Astrocyte (in vitro differentiated cells and primary cell): ENCODE data around the gene BLACAT1. TPM values are rescaled to one million over a fixed set of nuclear protein-coding genes. Genes with fewer than 3 reads are reported as not detected.

ENCODE experiments used
- DNase-seq: peaks from one replicate; pipeline ENCODE4 v3.0.0-alpha.2; 2010; ENCODE audit warnings: low read depth
- FAIRE-seq: peaks from 2 replicates; lab custom pipeline; 2011; peaks lifted over from hg19 to GRCh38; lab: Jason Lieb, UNC
- H2AFZ ChIP-seq: 2 replicates; pipeline ENCODE4 v1.6.0; 2012; ENCODE audit warnings: low read depth, low read length, inconsistent platforms
- H3K27ac ChIP-seq: 2 replicates; pipeline ENCODE4 v1.5.1; 2011; ENCODE audit warnings: low read depth, low read length, inconsistent platforms
- H3K27me3 ChIP-seq: 2 replicates; pipeline ENCODE4 v1.6.0; 2011; ENCODE audit warnings: low read length, inconsistent platforms; ENCODE audit not compliant: insufficient read depth
- H3K36me3 ChIP-seq: 2 replicates; pipeline ENCODE4 v1.5.1; 2011; ENCODE audit warnings: low read length, inconsistent platforms; ENCODE audit not compliant: insufficient read depth
- H3K4me1 ChIP-seq: 2 replicates; pipeline ENCODE4 v1.5.1; 2011; ENCODE audit warnings: low read length, inconsistent platforms; ENCODE audit not compliant: insufficient read depth
- H3K4me2 ChIP-seq: 2 replicates; pipeline ENCODE4 v1.6.0; 2012; ENCODE audit warnings: low read length, inconsistent platforms
- H3K4me3 ChIP-seq: 2 replicates; pipeline ENCODE4 v1.5.1; 2011; ENCODE audit warnings: low read depth, mild to moderate bottlenecking, low read length, inconsistent platforms; ENCODE audit not compliant: insufficient read depth
- H3K79me2 ChIP-seq: 2 replicates; pipeline ENCODE4 v1.6.0; 2012; ENCODE audit warnings: mild to moderate bottlenecking, low read length, inconsistent platforms; ENCODE audit not compliant: insufficient read depth
- H3K9ac ChIP-seq: 2 replicates; pipeline ENCODE4 v1.6.0; 2012; ENCODE audit warnings: mild to moderate bottlenecking, low read length, inconsistent platforms
- H3K9me3 ChIP-seq: 2 replicates; pipeline ENCODE4 v1.5.1; 2012; ENCODE audit warnings: low read depth, mild to moderate bottlenecking, low read length, inconsistent platforms; ENCODE audit not compliant: insufficient read depth
- H4K20me1 ChIP-seq: 2 replicates; pipeline ENCODE4 v1.6.0; 2012; ENCODE audit warnings: low read length, inconsistent platforms; ENCODE audit not compliant: insufficient read depth
- H3K27ac Mint-ChIP-seq: one replicate; pipeline ENCODE4 v1.8.0; 2021; ENCODE audit warnings: mild to moderate bottlenecking, mixed read lengths; ENCODE audit not compliant: unreplicated experiment
- H3K27me3 Mint-ChIP-seq: one replicate; pipeline ENCODE4 v1.8.0; 2021; ENCODE audit warnings: low read depth, mixed read lengths; ENCODE audit not compliant: unreplicated experiment
- H3K36me3 Mint-ChIP-seq: one replicate; pipeline ENCODE4 v1.8.0; 2021; ENCODE audit warnings: low read depth, mixed read lengths; ENCODE audit not compliant: unreplicated experiment
- H3K4me1 Mint-ChIP-seq: one replicate; pipeline ENCODE4 v1.8.0; 2021; ENCODE audit warnings: low read depth, mixed read lengths; ENCODE audit not compliant: unreplicated experiment
- H3K4me3 Mint-ChIP-seq: one replicate; pipeline ENCODE4 v1.8.0; 2021; ENCODE audit warnings: mild to moderate bottlenecking, moderate library complexity, mixed read lengths; ENCODE audit not compliant: unreplicated experiment
- H3K9me3 Mint-ChIP-seq: one replicate; pipeline ENCODE4 v1.8.0; 2021; ENCODE audit warnings: mild to moderate bottlenecking, mixed read lengths; ENCODE audit not compliant: unreplicated experiment
- EZH2 ChIP-seq: IDR thresholded peaks from 2 replicates; pipeline ENCODE4 v1.6.1; 2012; ENCODE audit warnings: mild to moderate bottlenecking, low read length, inconsistent platforms; ENCODE audit not compliant: insufficient read depth
- total RNA-seq: library from RNA; stranded (reverse); gene quantifications from 2 replicates; pipeline ENCODE4 v1.2.1, GENCODE V29; 2021
- TF ChIP-seq, protein P1 (sequence below): IDR thresholded peaks from 2 replicates; pipeline ENCODE4 v1.5.1; 2011; ENCODE audit warnings: low read depth, mild to moderate bottlenecking, inconsistent platforms, low read length, moderate library complexity; ENCODE audit not compliant: insufficient read depth

Gene BLACAT1
- total RNA-seq, 1 donor from 2014 or later, result 2.2 TPM

DNA sequence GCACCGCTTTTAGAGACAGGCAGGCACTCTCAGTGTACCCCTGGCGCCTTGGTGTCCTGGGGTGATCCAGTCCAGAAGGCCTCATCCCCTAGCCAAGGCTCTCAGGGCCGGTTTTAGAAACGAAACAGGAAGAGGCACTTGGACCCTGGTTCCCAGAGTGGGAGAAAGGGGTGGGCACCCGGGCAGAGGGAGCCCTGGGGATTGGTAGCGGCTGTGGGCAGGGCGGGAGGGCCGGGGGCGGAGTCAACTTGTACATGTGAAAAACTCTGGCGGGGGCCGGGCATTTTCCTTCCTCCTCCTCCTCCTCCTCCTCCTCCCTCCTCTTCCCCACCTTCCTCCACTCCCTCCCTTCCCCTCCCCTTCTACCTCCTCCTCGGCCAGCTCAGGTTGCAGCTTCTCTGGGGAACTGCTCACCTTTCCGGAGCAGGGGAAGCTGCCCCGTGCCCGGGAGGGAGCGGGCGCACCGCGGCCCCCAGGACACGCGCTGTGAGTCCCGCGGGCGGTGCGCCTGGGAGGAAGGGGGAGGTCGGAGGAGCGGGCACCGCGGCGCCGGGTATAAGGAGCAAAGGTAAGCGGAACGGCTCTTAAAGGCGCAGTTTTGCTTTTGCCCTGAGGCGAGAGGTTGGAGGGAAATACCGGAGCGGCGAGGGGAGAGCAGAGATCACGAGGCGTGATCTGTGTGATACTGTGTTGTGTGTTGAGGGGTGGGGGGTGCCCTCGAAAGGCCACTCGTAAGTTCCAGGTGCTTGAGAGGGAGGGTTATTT is 48.6 kb upstream of the BLACAT1 start, which contains the start of gene CDK18:
Gene CDK18 (plus strand): TSS at position 359 of the 765 bp plus-strand sequence. CDS start 18,499 bp downstream, outside the sequence.
- H3K9me3 Mint-ChIP-seq, result no peaks in the 10 kb centered on the region
- TF ChIP-seq, protein P1, sequence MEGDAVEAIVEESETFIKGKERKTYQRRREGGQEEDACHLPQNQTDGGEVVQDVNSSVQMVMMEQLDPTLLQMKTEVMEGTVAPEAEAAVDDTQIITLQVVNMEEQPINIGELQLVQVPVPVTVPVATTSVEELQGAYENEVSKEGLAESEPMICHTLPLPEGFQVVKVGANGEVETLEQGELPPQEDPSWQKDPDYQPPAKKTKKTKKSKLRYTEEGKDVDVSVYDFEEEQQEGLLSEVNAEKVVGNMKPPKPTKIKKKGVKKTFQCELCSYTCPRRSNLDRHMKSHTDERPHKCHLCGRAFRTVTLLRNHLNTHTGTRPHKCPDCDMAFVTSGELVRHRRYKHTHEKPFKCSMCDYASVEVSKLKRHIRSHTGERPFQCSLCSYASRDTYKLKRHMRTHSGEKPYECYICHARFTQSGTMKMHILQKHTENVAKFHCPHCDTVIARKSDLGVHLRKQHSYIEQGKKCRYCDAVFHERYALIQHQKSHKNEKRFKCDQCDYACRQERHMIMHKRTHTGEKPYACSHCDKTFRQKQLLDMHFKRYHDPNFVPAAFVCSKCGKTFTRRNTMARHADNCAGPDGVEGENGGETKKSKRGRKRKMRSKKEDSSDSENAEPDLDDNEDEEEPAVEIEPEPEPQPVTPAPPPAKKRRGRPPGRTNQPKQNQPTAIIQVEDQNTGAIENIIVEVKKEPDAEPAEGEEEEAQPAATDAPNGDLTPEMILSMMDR, result no peak
- TF ChIP-seq EZH2, result no peak
- DNase-seq (no peak), FAIRE-seq (no peak)
- peak within 1 kb of the TSS; percentile 77 for H3K27ac Mint-ChIP-seq
- Histone ChIP-seq H3K4me3 (peak within 1 kb of the TSS; percentile 46), H3K9ac (peak within 1 kb of the TSS; percentile 21), H2AFZ (peak within 1 kb of the TSS; percentile 78), H3K9me3 (peaks cover 2% of the 10 kb centered on the region), H3K4me2 (peak within 1 kb of the TSS; percentile 87), H3K27me3 (peaks cover 22% of the 10 kb centered on the region), H3K27ac (no peak within 1 kb of the TSS), H3K36me3 (no peaks in the 10 kb centered on the region), H3K4me1 (peaks cover 5% of the 10 kb centered on the region), H4K20me1 (no peaks in the 10 kb centered on the region), H3K79me2 (no peaks in the 10 kb centered on the region)
- peaks cover 10% of the 10 kb centered on the region for H3K27me3 Mint-ChIP-seq
- H3K36me3 Mint-ChIP-seq, result no peaks in the 10 kb centered on the region
- H3K4me3 Mint-ChIP-seq, result peak within 1 kb of the TSS; percentile 87
- H3K4me1 Mint-ChIP-seq, result peaks cover 12% of the 10 kb centered on the region

DNA sequence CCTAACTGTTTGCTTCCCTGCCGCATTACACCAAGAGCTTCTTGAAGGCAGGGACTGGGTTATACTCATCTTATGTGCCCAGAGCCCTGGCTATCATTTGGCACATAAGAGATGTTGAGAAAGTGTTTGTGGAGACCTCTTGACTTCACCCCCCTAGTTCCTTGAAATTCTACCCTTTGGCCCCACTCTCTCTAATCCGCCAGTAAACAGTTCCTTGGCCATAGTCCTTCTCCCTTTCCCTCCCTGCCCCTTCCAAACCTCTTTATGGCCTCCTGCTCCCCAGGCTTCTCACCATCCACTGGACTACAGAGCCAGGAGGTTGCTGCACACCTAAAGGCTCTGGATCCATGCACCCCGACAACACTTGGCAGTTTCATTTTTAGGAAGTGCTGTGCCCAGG is 47.1 kb upstream of the BLACAT1 start:
- Histone ChIP-seq H4K20me1 (no peaks in the 10 kb centered on the region), H3K27me3 (peaks cover 25% of the 10 kb centered on the region), H3K27ac (no peak overlapping the region), H3K4me3 (no peak overlapping the region), H3K4me1 (peaks cover 5% of the 10 kb centered on the region), H3K4me2 (no peak overlapping the region), H3K9me3 (peaks cover 2% of the 10 kb centered on the region), H3K79me2 (no peaks in the 10 kb centered on the region), H2AFZ (no peak overlapping the region), H3K36me3 (no peaks in the 10 kb centered on the region), H3K9ac (no peak overlapping the region)
- DNase-seq (no peak), FAIRE-seq (no peak)
- Mint-ChIP-seq H3K27me3 (peaks cover 13% of the 10 kb centered on the region), H3K4me3 (no peak overlapping the region), H3K27ac (no peak overlapping the region), H3K4me1 (peaks cover 10% of the 10 kb centered on the region), H3K36me3 (no peaks in the 10 kb centered on the region), H3K9me3 (no peaks in the 10 kb centered on the region)
- TF ChIP-seq, protein P1, result no peak
- TF ChIP-seq EZH2, result no peak
